NCI-H1048 (cell line): ENCODE results near the gene CEP192.
"Not testable (repeated sequence)": the region's sequence is repeated elsewhere in the genome, so short reads cannot be mapped to it uniquely, and the experiment has no call there.

Source experiments
- DNase-seq: peaks from one replicate; lab custom pipeline; 2025; lab: John Stamatoyannopoulos, UW

CEP192 gene

GRCh38 chr18:13036622-13037320, 45.6 kb downstream of the CEP192 start:
- no peak for DNase-seq

GRCh38 chr18:13039806-13040205, 48.6 kb downstream of the CEP192 start:
- DNase-seq = no peak

GRCh38 chr18:13043066-13043465, 51.9 kb downstream of the CEP192 start:
- no peak for DNase-seq

GRCh38 chr18:13048061-13048595, 57.0 kb downstream of the CEP192 start:
- DNase-seq = no peak

- no peak for DNase-seq
These were observed 60.0 kb downstream of the CEP192 start for GRCh38 chr18:13051159-13051558.

- DNase-seq = no peak
These were observed 60.8 kb downstream of the CEP192 start for GRCh38 chr18:13051950-13052349.

- no peak for DNase-seq
These were observed 63.2 kb downstream of the CEP192 start for GRCh38 chr18:13054336-13054735.

- DNase-seq = no peak
These were observed 70.5 kb downstream of the CEP192 start for GRCh38 chr18:13061630-13062189.

- no peak for DNase-seq
These were observed 76.0 kb downstream of the CEP192 start for GRCh38 chr18:13067124-13067523.

GRCh38 chr18:13067966-13068365, 76.8 kb downstream of the CEP192 start:
- no peak for DNase-seq

- DNase-seq = no peak
These were observed 79.3 kb downstream of the CEP192 start for GRCh38 chr18:13070460-13070859.

- no peak for DNase-seq
These were observed 85.7 kb downstream of the CEP192 start for GRCh38 chr18:13076886-13077285.

- no peak for DNase-seq
These were observed 86.3 kb downstream of the CEP192 start for GRCh38 chr18:13077473-13077872.

- DNase-seq = not testable (repeated sequence)
These were observed 86.9 kb downstream of the CEP192 start for GRCh38 chr18:13078065-13078464.

GRCh38 chr18:13086906-13087305, 95.7 kb downstream of the CEP192 start:
- no peak for DNase-seq

GRCh38 chr18:13095466-13095865, 104.3 kb downstream of the CEP192 start:
- no peak for DNase-seq

- DNase-seq = no peak
These were observed 105.1 kb downstream of the CEP192 start for GRCh38 chr18:13096232-13096631.

- no peak for DNase-seq
These were observed 105.6 kb downstream of the CEP192 start for GRCh38 chr18:13096719-13097118.

- DNase-seq = not testable (repeated sequence)
These were observed 106.9 kb downstream of the CEP192 start for GRCh38 chr18:13098104-13098503.

GRCh38 chr18:13099113-13099512, 108.0 kb downstream of the CEP192 start:
- no peak for DNase-seq

- DNase-seq = no peak
These were observed 109.9 kb downstream of the CEP192 start for GRCh38 chr18:13100942-13101658.

GRCh38 chr18:13101659-13102197, 110.6 kb downstream of the CEP192 start:
- DNase-seq = no peak

- DNase-seq = no peak
These were observed 112.2 kb downstream of the CEP192 start for GRCh38 chr18:13103366-13103765.
